Measurements from ENCODE around the gene SVOP.

DNA sequence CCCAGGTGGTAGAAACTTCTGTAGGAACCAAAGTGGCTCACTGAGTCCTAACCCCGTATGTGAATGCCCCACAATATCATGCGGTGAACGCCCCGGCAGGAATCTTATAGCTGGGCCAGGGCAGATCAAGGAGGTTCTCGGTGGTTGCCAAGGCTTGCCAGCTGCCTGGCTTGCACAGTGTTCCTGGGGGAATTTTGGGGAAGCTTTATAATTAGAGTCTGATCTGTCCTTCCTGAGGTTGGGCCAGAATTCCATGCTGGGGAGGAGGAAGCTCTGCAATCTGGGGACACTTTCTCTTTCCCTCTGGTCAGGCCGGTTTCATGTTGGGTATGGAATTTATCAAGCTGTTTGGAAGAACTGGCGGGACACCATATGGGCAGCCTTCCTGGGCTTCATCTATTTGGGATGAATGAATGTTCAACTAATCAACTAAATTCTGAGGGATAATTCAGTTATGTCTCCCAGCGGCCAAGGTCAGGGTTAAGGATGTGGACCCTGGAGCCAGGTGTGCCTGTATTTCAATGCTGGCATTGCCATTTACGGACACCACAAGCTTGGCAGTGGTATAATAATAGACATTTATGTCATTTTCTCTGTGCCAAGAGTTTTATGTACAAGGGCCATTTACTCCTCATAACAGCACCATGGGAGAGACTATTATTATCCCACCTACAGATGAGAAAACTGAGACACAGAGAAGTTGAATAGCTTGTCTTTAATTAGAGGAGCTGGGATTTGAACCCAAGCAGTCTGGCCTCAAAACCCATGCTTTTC lies 54.3 kb downstream of the SVOP start:
- TF ChIP-seq CTCF (IDR thresholded peaks at IDR 0.05; ENCODE audit: borderline replicate concordance, extremely low read depth, low read length, poor library complexity, severe bottlenecking) = no peak
- no peak for TF ChIP-seq EZH2 (IDR thresholded peaks at IDR 0.05; ENCODE audit: borderline replicate concordance, low read depth, low read length, severe bottlenecking)

Data from DND-41 (cell line).